HFF-Myc (cell line): ENCODE results near the gene ANTXR2.

ENCODE experiments used
- DNase-seq: peaks from one replicate; pipeline ENCODE4 v3.0.0-alpha.2; 2011; ENCODE audit warnings: low read depth; ENCODE audit errors: extremely low read depth
- H3K4me3 ChIP-seq: replicated peaks from 2 replicates; pipeline ENCODE4 v1.5.1; 2011; ENCODE audit warnings: low read depth, mild to moderate bottlenecking, control low read depth, low read length
- CTCF ChIP-seq: IDR thresholded peaks from 2 replicates; pipeline ENCODE4 v1.5.1; 2012; ENCODE audit warnings: mild to moderate bottlenecking, low read depth, low read length, control low read depth; ENCODE audit errors: missing control alignments

The ANTXR2 gene

GRCh38 chr4:80058740-80059139 is 14.3 kb downstream of the ANTXR2 start:
- H3K4me3 ChIP-seq: no peak overlapping the region
- DNase-seq: no peak
- TF ChIP-seq CTCF: no peak

GRCh38 chr4:80054375-80054774 is 18.7 kb downstream of the ANTXR2 start:
- no peak for DNase-seq
- no peak overlapping the region for H3K4me3 ChIP-seq
- no peak for TF ChIP-seq CTCF

- no peak for DNase-seq
- TF ChIP-seq CTCF: no peak
- no peak overlapping the region for H3K4me3 ChIP-seq
These were observed 19.7 kb downstream of the ANTXR2 start for GRCh38 chr4:80053140-80053910.

GRCh38 chr4:80049813-80050534 is 23.1 kb downstream of the ANTXR2 start:
- DNase-seq: no peak
- no peak for TF ChIP-seq CTCF
- H3K4me3 ChIP-seq: no peak overlapping the region

GRCh38 chr4:80049402-80049801 is 23.6 kb downstream of the ANTXR2 start:
- no peak for DNase-seq
- H3K4me3 ChIP-seq: no peak overlapping the region
- no peak for TF ChIP-seq CTCF

GRCh38 chr4:80045786-80046185 is 27.2 kb downstream of the ANTXR2 start:
- H3K4me3 ChIP-seq: no peak overlapping the region
- DNase-seq: no peak
- no peak for TF ChIP-seq CTCF
